HEK293 (cell line): ENCODE data around the gene RIC8A.

Source experiments
- CTCF ChIA-PET: fragments of 350-600 bp; formaldehyde crosslinking; extraction: SDS; loops from one replicate; lab custom pipeline; 2021; ENCODE audit warnings: antibody characterized with exemption; lab: Yijun Ruan, JAX
- POLR2A ChIA-PET: fragments of 300-600 bp; formaldehyde crosslinking; extraction: SDS; loops from one replicate; lab custom pipeline; 2020; ENCODE audit warnings: antibody characterized with exemption, inconsistent platforms; lab: Yijun Ruan, JAX
- H3K27ac ChIP-seq: fragments of 200-500 bp; sonication (Bioruptor generic); 2 replicates; pipeline ENCODE4 v1.5.1; 2014; ENCODE audit warnings: low read depth, low read length, control low read depth, inconsistent platforms; ENCODE audit errors: extremely low read depth
- H3K36me3 ChIP-seq, 2 experiments: fragments of 200-500 bp in 1 of 2; sonication (Bioruptor generic) in 1 of 2; 1 replicate in 1 of 2; 2 replicates in 1 of 2; pipeline ENCODE4 v1.5.1; 2014 to 2017; ENCODE audit warnings: inconsistent platforms in 2 of 2, low read length in 2 of 2; ENCODE audit not compliant: control insufficient read depth in 2 of 2, insufficient read depth in 1 of 2
- H3K4me1 ChIP-seq: fragments of 200-500 bp; sonication (Bioruptor generic); 2 replicates; pipeline ENCODE4 v1.5.1; 2014; ENCODE audit warnings: mild to moderate bottlenecking, low read length, inconsistent platforms; ENCODE audit not compliant: control insufficient read depth, insufficient read depth
- H3K4me3 ChIP-seq: 2 replicates; pipeline ENCODE4 v1.5.1; 2011; ENCODE audit warnings: low read depth, mild to moderate bottlenecking, control low read depth, low read length, moderate library complexity
- H3K9me3 ChIP-seq: fragments of 200-500 bp; sonication (Bioruptor generic); 2 replicates; pipeline ENCODE4 v1.5.1; 2014; ENCODE audit warnings: low read depth, low read length, inconsistent platforms; ENCODE audit not compliant: control insufficient read depth, insufficient read depth
- BCL11B ChIP-seq: fragments of 450-650 bp; formaldehyde crosslinking; IDR thresholded peaks from 2 replicates; pipeline ENCODE4 v1.5.1; 2016; ENCODE audit warnings: low read depth, missing biosample characterization, missing genetic modification characterization
- EGR2 ChIP-seq: fragments of 450-650 bp; formaldehyde crosslinking; IDR thresholded peaks from 2 replicates; pipeline ENCODE4 v1.5.1; 2016; ENCODE audit warnings: low read depth, missing biosample characterization, missing genetic modification characterization
- FEZF1 ChIP-seq: fragments of 450-650 bp; formaldehyde crosslinking; IDR thresholded peaks from 2 replicates; pipeline ENCODE4 v1.5.1; 2016; ENCODE audit warnings: missing biosample characterization, missing genetic modification characterization
- GLI2 ChIP-seq: fragments of 450-650 bp; formaldehyde crosslinking; IDR thresholded peaks from 2 replicates; pipeline ENCODE4; 2017; ENCODE audit warnings: missing biosample characterization, missing genetic modification characterization, low read depth, borderline replicate concordance
- PRDM10 ChIP-seq: fragments of 450-650 bp; formaldehyde crosslinking; IDR thresholded peaks from 2 replicates; pipeline ENCODE4 v1.5.1; 2016; ENCODE audit warnings: missing biosample characterization, missing genetic modification characterization
- RBAK ChIP-seq: fragments of 450-650 bp; formaldehyde crosslinking; IDR thresholded peaks from 2 replicates; pipeline ENCODE4 v1.5.1; 2016; ENCODE audit warnings: missing biosample characterization, missing genetic modification characterization
- SP7 ChIP-seq: fragments of 450-650 bp; formaldehyde crosslinking; IDR thresholded peaks from 2 replicates; pipeline ENCODE4 v1.5.1; 2016; ENCODE audit warnings: missing biosample characterization, missing genetic modification characterization
- ZBTB26 ChIP-seq: fragments of 450-650 bp; formaldehyde crosslinking; optimal IDR thresholded peaks from 2 replicates; pipeline ENCODE3; 2016; ENCODE audit warnings: missing biosample characterization, mild to moderate bottlenecking, missing genetic modification characterization
- ZFHX2 ChIP-seq: fragments of 450-650 bp; formaldehyde crosslinking; conservative IDR thresholded peaks from 2 replicates; pipeline ENCODE4 v1.5.1; 2016; ENCODE audit warnings: missing biosample characterization, missing genetic modification characterization
- ZNF175 ChIP-seq: fragments of 450-650 bp; formaldehyde crosslinking; IDR thresholded peaks from 2 replicates; pipeline ENCODE4 v1.5.1; 2016; ENCODE audit warnings: missing biosample characterization, missing genetic modification characterization
- ZNF214 ChIP-seq: fragments of 450-650 bp; formaldehyde crosslinking; IDR thresholded peaks from 2 replicates; pipeline ENCODE4 v1.5.1; 2017; ENCODE audit warnings: missing biosample characterization, mild to moderate bottlenecking, missing genetic modification characterization, borderline replicate concordance
- ZNF274 ChIP-seq, 2 experiments: fragments of 200-500 bp in 1 of 2; fragments of 450-650 bp in 1 of 2; sonication (Bioruptor generic) in 1 of 2; formaldehyde crosslinking in 1 of 2; IDR thresholded peaks; 2 replicates each; pipeline versions ENCODE4 v1.5.1 to v1.6.1; 2014 to 2016; ENCODE audit warnings: borderline replicate concordance in 1 of 2, inconsistent platforms in 1 of 2, low read length in 1 of 2, missing biosample characterization in 1 of 2, missing genetic modification characterization in 1 of 2
- ZNF302 ChIP-seq: fragments of 450-650 bp; formaldehyde crosslinking; IDR thresholded peaks from 2 replicates; pipeline ENCODE4 v1.5.1; 2016; ENCODE audit warnings: missing biosample characterization, missing genetic modification characterization, low read depth
- ZNF398 ChIP-seq: fragments of 450-650 bp; formaldehyde crosslinking; IDR thresholded peaks from 2 replicates; pipeline ENCODE4 v1.5.1; 2017; ENCODE audit warnings: missing biosample characterization, missing genetic modification characterization
- ZNF449 ChIP-seq: fragments of 450-650 bp; formaldehyde crosslinking; IDR thresholded peaks from 2 replicates; pipeline ENCODE4 v1.5.1; 2017; ENCODE audit warnings: missing biosample characterization, mild to moderate bottlenecking, missing genetic modification characterization, moderate library complexity
- ZNF626 ChIP-seq: fragments of 450-650 bp; sonication (Bioruptor Pico); formaldehyde crosslinking; IDR thresholded peaks from 2 replicates; pipeline ENCODE4 v1.5.1; 2018; ENCODE audit warnings: missing biosample characterization, missing genetic modification characterization, inconsistent platforms
- ZNF629 ChIP-seq: fragments of 450-650 bp; formaldehyde crosslinking; IDR thresholded peaks from 2 replicates; pipeline ENCODE4 v1.5.1; 2017; ENCODE audit warnings: missing biosample characterization, missing genetic modification characterization
- ZNF645 ChIP-seq: fragments of 450-650 bp; formaldehyde crosslinking; IDR thresholded peaks from 2 replicates; pipeline ENCODE4; 2016; ENCODE audit warnings: missing biosample characterization, missing genetic modification characterization
- ZNF704 ChIP-seq: fragments of 450-650 bp; formaldehyde crosslinking; IDR thresholded peaks from 2 replicates; pipeline ENCODE4 v1.5.1; 2016; ENCODE audit warnings: missing biosample characterization, missing genetic modification characterization
- ZNF76 ChIP-seq: fragments of 450-650 bp; formaldehyde crosslinking; IDR thresholded peaks from 2 replicates; pipeline ENCODE4; 2016; ENCODE audit warnings: low read depth, missing biosample characterization, missing genetic modification characterization, borderline replicate concordance
- ZNF791 ChIP-seq: fragments of 450-650 bp; formaldehyde crosslinking; IDR thresholded peaks from 2 replicates; pipeline ENCODE4 v1.5.1; 2016; ENCODE audit warnings: missing biosample characterization, missing genetic modification characterization
- ZNF792 ChIP-seq: fragments of 450-650 bp; formaldehyde crosslinking; IDR thresholded peaks from 2 replicates; pipeline ENCODE4 v1.5.1; 2016; ENCODE audit warnings: missing biosample characterization, missing genetic modification characterization

Gene RIC8A

GRCh38 chr11:241634-242033, 34.1 kb downstream of the RIC8A start:
- Histone ChIP-seq H3K27ac (no peak overlapping the region), H3K4me1 (no peaks in the 10 kb centered on the region), H3K4me3 (no peak overlapping the region), H3K9me3 (no peaks in the 10 kb centered on the region), H3K36me3 (peaks cover 9 to 75% of the 10 kb centered on the region in 2 experiments; a peak in 2 of 3 replicates)
- TF ChIP-seq ZNF76 (no peak), RBAK (tag by site-specific recombination) (no peak), FEZF1 (tag by site-specific recombination) (no peak), GLI2 (tag by site-specific recombination) (no peak), ZNF704 (tag by site-specific recombination) (no peak), ZNF302 (tag by site-specific recombination) (no peak), EGR2 (no peak), ZNF274 (IDR thresholded peaks at IDR 0.05; ENCODE audit: low read length) (no peak), ZNF274 (tag by site-specific recombination; IDR thresholded peaks at IDR 0.05; ENCODE audit: borderline replicate concordance) (no peak), ZBTB26 (no peak), ZNF791 (tag by site-specific recombination) (no peak), ZNF645 (tag by site-specific recombination) (no peak)
- CTCF ChIA-PET, result interaction anchor here (1.5 to 3.5 kb wide), 2 partner anchors 9 to 64 kb away, joined by 3 to 31 read pairs; no protein-coding TSS in a partner anchor
- POLR2A ChIA-PET, result no interaction called here

- POLR2A ChIA-PET, result interaction anchor here (0.6 to 0.9 kb wide), 2 partner anchors 65 to 110 kb away, joined by 5 to 6 read pairs; no protein-coding TSS in a partner anchor
- Histone ChIP-seq H3K27ac (no peak overlapping the region), H3K4me3 (no peak overlapping the region), H3K9me3 (no peaks in the 10 kb centered on the region), H3K36me3 (peaks cover 9 to 95% of the 10 kb centered on the region in 2 experiments), H3K4me1 (no peaks in the 10 kb centered on the region)
- CTCF ChIA-PET, result no interaction called here
- TF ChIP-seq ZFHX2 (tag by site-specific recombination) (no peak), ZNF175 (tag by site-specific recombination) (no peak), ZNF398 (tag by site-specific recombination) (no peak), RBAK (tag by site-specific recombination) (no peak), BCL11B (no peak), ZNF449 (no peak), SP7 (tag by site-specific recombination) (no peak), ZNF791 (tag by site-specific recombination) (no peak), ZNF626 (tag by site-specific recombination) (no peak), ZNF629 (tag by site-specific recombination) (no peak), PRDM10 (no peak), ZNF792 (tag by site-specific recombination) (no peak), ZNF214 (tag by site-specific recombination) (no peak)
Observed at GRCh38 chr11:244376-244775, 36.9 kb downstream of the RIC8A start.
